HCT116 (cell line): ENCODE measurements around the gene CIAO2B. TPM values are rescaled to one million over a fixed set of nuclear protein-coding genes. Genes with fewer than 3 reads are reported as not detected.

Experiments used
- ATAC-seq: fragments of 200-7000 bp; cut with Tn5 transposase; 2 replicates; pipeline ENCODE4 v1.9.1; 2020; ENCODE audit warnings: mild to moderate bottlenecking, moderate library complexity
- BruUV-seq: library from RNA; stranded (reverse); fragments of 400-500 nt; replicated peaks from 2 replicates; lab custom pipeline; 2021; lab: Mats Ljungman, UMichigan
- CTCF ChIA-PET: fragments of 300-600 bp; sonication (Branson Sonifier 250); formaldehyde crosslinking; loops from one replicate; lab custom pipeline; 2021; ENCODE audit warnings: antibody characterized with exemption; lab: Charles Lee
- POLR2A ChIA-PET: fragments of 300-600, 350-600 bp; sonication (Branson Sonifier 250); formaldehyde crosslinking; loops from one replicate; lab custom pipeline; 2021; ENCODE audit warnings: antibody characterized with exemption; lab: Charles Lee
- RAD21 ChIA-PET, 2 experiments: fragments of 300-600 bp; sonication (Branson Sonifier 250); formaldehyde crosslinking; loops; one replicate each; lab custom pipeline; 2023; ENCODE audit warnings: low total read pairs in 2 of 2; ENCODE audit not compliant: uncharacterized antibody in 2 of 2, unreplicated experiment in 2 of 2, low non-redundant PET in 1 of 2; lab: Charles Lee
- DNase-seq: peaks from one replicate; pipeline ENCODE4 v3.0.0-alpha.2; 2010; ENCODE audit warnings: low read depth, low spot score
- H2AFZ ChIP-seq: fragments of 200-600 bp; shearing (Covaris generic), sonication (generic); 2 replicates; pipeline ENCODE4 v1.6.1; 2017; ENCODE audit warnings: low read depth, mixed run types, mixed read lengths, antibody characterized with exemption, low read length; ENCODE audit not compliant: poor library complexity, severe bottlenecking
- H3K27ac ChIP-seq: 2 replicates; pipeline ENCODE4 v1.5.1; 2012; ENCODE audit warnings: low read depth, low read length
- H3K27me3 ChIP-seq: fragments of 200-600 bp; sonication (generic); 2 replicates; pipeline ENCODE4 v1.6.1; 2016; ENCODE audit warnings: mixed run types, low read length, mixed read lengths; ENCODE audit not compliant: insufficient read depth
- H3K36me3 ChIP-seq, 2 experiments: fragments of 200-500 bp in 1 of 2; fragments of 200-600 bp in 1 of 2; sonication (Bioruptor generic) in 1 of 2; sonication (generic) in 1 of 2; 2 replicates each; pipeline versions ENCODE4 v1.5.1 to v1.6.1; 2014 to 2016; ENCODE audit warnings: low read length in 2 of 2, inconsistent platforms in 1 of 2, mixed read lengths in 1 of 2, mixed run types in 1 of 2; ENCODE audit not compliant: insufficient read depth in 2 of 2, control insufficient read depth in 1 of 2
- H3K4me1 ChIP-seq, 2 experiments: fragments of 200-600 bp in 1 of 2; sonication (generic) in 1 of 2; 2 replicates each; pipeline versions ENCODE4 v1.5.1 to v1.6.1; 2012 to 2017; ENCODE audit warnings: low read length in 2 of 2, inconsistent platforms in 1 of 2, mild to moderate bottlenecking in 1 of 2, mixed read lengths in 1 of 2, mixed run types in 1 of 2, moderate library complexity in 1 of 2; ENCODE audit not compliant: insufficient read depth in 2 of 2, control insufficient read depth in 1 of 2
- H3K4me2 ChIP-seq: fragments of 200-600 bp; sonication (generic); 2 replicates; pipeline ENCODE4 v1.6.1; 2017; ENCODE audit warnings: mixed run types, low read length, mixed read lengths
- H3K4me3 ChIP-seq, 2 experiments: fragments of 200-600 bp in 1 of 2; sonication (generic) in 1 of 2; replicated peaks in 1 of 2; 2 replicates each; pipeline ENCODE4 v1.5.1; 2011 to 2016; ENCODE audit warnings: low read length in 2 of 2, control low read depth in 1 of 2, low read depth in 1 of 2, mild to moderate bottlenecking in 1 of 2, mixed read lengths in 1 of 2, mixed run types in 1 of 2
- H3K79me2 ChIP-seq: fragments of 200-600 bp; sonication (generic); 2 replicates; pipeline ENCODE4 v1.6.1; 2017; ENCODE audit warnings: mild to moderate bottlenecking, mixed run types, low read length, moderate library complexity, mixed read lengths; ENCODE audit not compliant: insufficient read depth
- H3K9ac ChIP-seq: fragments of 200-600 bp; sonication (generic); 2 replicates; pipeline ENCODE4 v1.6.1; 2016; ENCODE audit warnings: low read length, mixed read lengths
- H3K9me2 ChIP-seq: fragments of 200-600 bp; sonication (generic), shearing (Covaris generic); 2 replicates; pipeline ENCODE4 v1.6.1; 2017; ENCODE audit warnings: mixed run types, mild to moderate bottlenecking, moderate library complexity; ENCODE audit not compliant: insufficient read depth
- H3K9me3 ChIP-seq, 2 experiments: fragments of 200-500 bp in 1 of 2; fragments of 200-600 bp in 1 of 2; sonication (Bioruptor generic) in 1 of 2; sonication (generic) in 1 of 2; 2 replicates each; pipeline ENCODE4 v1.6.1; 2014 to 2017; ENCODE audit warnings: low read length in 2 of 2, mixed read lengths in 2 of 2, inconsistent platforms in 1 of 2, low read depth in 1 of 2, mild to moderate bottlenecking in 1 of 2, mixed run types in 1 of 2, moderate library complexity in 1 of 2; ENCODE audit not compliant: control insufficient read depth in 1 of 2, insufficient read depth in 1 of 2
- H4K20me1 ChIP-seq: fragments of 200-600 bp; sonication (generic), shearing (Covaris generic); 2 replicates; pipeline ENCODE4 v1.6.1; 2017; ENCODE audit warnings: mixed run types, mild to moderate bottlenecking, moderate library complexity; ENCODE audit not compliant: insufficient read depth
- CBX3 ChIP-seq: IDR thresholded peaks from 2 replicates; pipeline ENCODE4 v1.6.1; 2012; ENCODE audit warnings: low read depth
- ELF1 ChIP-seq: IDR thresholded peaks from 2 replicates; pipeline ENCODE4 v1.6.1; 2012; ENCODE audit warnings: low read depth, borderline replicate concordance
- EZH2 ChIP-seq: fragments of 200-600 bp; sonication (generic); IDR thresholded peaks from 2 replicates; pipeline ENCODE4 v1.6.1; 2017; ENCODE audit warnings: antibody characterized with exemption, mixed run types
- EZH2phosphoT487 ChIP-seq: fragments of 200-600 bp; IDR thresholded peaks from 2 replicates; pipeline ENCODE4 v1.6.1; 2018; ENCODE audit warnings: antibody characterized with exemption, borderline replicate concordance
- SP1 ChIP-seq: IDR thresholded peaks from 2 replicates; pipeline ENCODE4 v1.6.1; 2012; ENCODE audit warnings: low read depth
- SRF ChIP-seq: IDR thresholded peaks from 2 replicates; pipeline ENCODE4 v1.6.1; 2012; ENCODE audit warnings: low read depth
- TCF7L2 ChIP-seq: IDR thresholded peaks from 2 replicates; pipeline ENCODE4 v1.7.0; 2011; ENCODE audit warnings: borderline replicate concordance, inconsistent platforms; ENCODE audit not compliant: insufficient read depth, insufficient read length; ENCODE audit errors: extremely low read depth
- YY1 ChIP-seq: IDR thresholded peaks from 2 replicates; pipeline ENCODE4 v1.6.1; 2011; ENCODE audit warnings: low read length, low read depth, moderate library complexity, mild to moderate bottlenecking; ENCODE audit not compliant: insufficient replicate concordance; ENCODE audit errors: extremely low read depth
- ZNF274 ChIP-seq: fragments of 200-500 bp; sonication (Bioruptor generic); IDR thresholded peaks from 2 replicates; pipeline ENCODE4 v1.6.1; 2014; ENCODE audit warnings: mild to moderate bottlenecking, low read depth, low read length, inconsistent platforms
- intact Hi-C: fragments of 100-400 bp; cut with micrococcal nuclease; formaldehyde crosslinking; loops from 2 replicates; pipeline ENCODE4 v1.10.0; 2022
- total RNA-seq: library from RNA; stranded (reverse); gene quantifications from one replicate; pipeline ENCODE4 v1.2.1, GENCODE V29; 2021; ENCODE audit not compliant: unreplicated experiment
- TF ChIP-seq, protein P1 (sequence below), 3 experiments: fragments of 200-600 bp in 1 of 3; sonication (generic) in 1 of 3; IDR thresholded peaks in 2 of 3; conservative IDR thresholded peaks in 1 of 3; 2 replicates each; pipeline ENCODE4 v1.5.1; 2012 to 2017; ENCODE audit warnings: low read depth in 2 of 3, low read length in 2 of 3, antibody characterized with exemption in 1 of 3, borderline replicate concordance in 1 of 3, control low read depth in 1 of 3, mild to moderate bottlenecking in 1 of 3, mixed read lengths in 1 of 3, mixed run types in 1 of 3, moderate library complexity in 1 of 3; ENCODE audit not compliant: insufficient read depth in 1 of 3
- TF ChIP-seq, protein P2 (sequence below): IDR thresholded peaks from 2 replicates; pipeline ENCODE4 v1.6.1; 2012
- TF ChIP-seq, protein P3 (sequence below): IDR thresholded peaks from 2 replicates; pipeline ENCODE4 v1.6.1; 2012; ENCODE audit warnings: low read depth

CIAO2B gene
- total RNA-seq, 1 experiment from 2014 or later: 113 TPM

DNA sequence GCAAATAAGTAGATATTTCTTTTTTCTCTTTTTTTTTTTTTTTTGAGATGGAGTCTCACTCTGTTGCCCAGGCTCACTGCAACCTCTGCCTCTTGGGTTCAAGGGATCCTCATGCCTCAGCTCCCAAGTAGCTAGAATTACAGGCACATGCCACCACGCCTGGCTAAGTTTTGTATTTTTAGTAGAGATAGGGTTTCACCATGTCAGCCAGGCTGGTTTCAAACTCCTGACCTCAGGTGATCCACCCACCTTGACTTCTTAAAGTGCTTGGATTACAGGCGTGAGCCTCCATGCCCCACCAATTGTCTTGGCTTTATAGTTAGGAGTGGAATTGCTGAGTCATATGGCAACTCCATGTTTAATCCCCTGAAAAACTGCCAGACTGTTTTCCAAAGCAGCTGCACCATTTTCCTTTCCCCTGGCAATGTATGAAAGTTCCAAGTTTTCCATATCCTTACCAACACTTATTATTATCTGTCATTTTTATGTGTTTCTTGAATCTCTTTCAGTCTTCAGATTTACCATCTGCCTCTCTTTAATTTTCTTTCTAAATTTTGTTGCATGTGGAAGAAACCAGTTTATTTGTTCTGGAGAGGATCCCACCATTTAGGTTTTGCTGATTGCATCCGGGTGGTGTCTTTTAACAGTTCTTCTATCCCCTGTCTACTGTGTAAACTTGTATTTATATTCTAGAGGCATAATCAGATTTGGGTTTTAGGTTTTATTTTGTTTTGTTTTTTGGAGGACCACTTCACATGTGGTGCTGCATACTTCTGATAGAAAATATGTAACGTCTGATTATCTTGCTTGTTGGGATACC lies 17.0 kb upstream of the CIAO2B start:
- no peaks in the 10 kb centered on the region for H3K36me3 ChIP-seq
- H3K79me2 ChIP-seq: no peaks in the 10 kb centered on the region
- no peak for DNase-seq
- no peak overlapping the region for H3K4me2 ChIP-seq
- H3K4me3 ChIP-seq: no peak overlapping the region
- H4K20me1 ChIP-seq: no peaks in the 10 kb centered on the region
- H3K9me3 ChIP-seq: peaks cover 0 to 6% of the 10 kb centered on the region in 2 experiments; a peak in 1 of 4 replicates
- CTCF ChIA-PET: interaction anchor here (2.2 kb wide), 1 partner anchor 10 kb away, joined by 8 read pairs; the partner anchor contains the start of gene CES3
- H3K27me3 ChIP-seq: no peaks in the 10 kb centered on the region
- peaks cover 11 to 18% of the 10 kb centered on the region in 2 experiments; a peak in 3 of 4 replicates for H3K4me1 ChIP-seq
- intact Hi-C loops: loop anchor here (5.0 to 10.0 kb wide), 3 partner anchors 54 to 714 kb away; partner anchors contain the start of genes ACD, C16orf86, ENKD1 and FBXL8
- H2AFZ ChIP-seq: no peak overlapping the region
- no peak for ATAC-seq
- RAD21 ChIA-PET: no interaction called here
- no peak overlapping the region for H3K27ac ChIP-seq
- POLR2A ChIA-PET: no interaction called here
- no TSS peak for BruUV-seq
- H3K9me2 ChIP-seq: no peaks in the 10 kb centered on the region
- H3K9ac ChIP-seq: no peak overlapping the region
- TF ChIP-seq SRF (no peak), CBX3 (0 out of 2 replicates have a peak, but pooled peaks have one; percentile 23)

DNA sequence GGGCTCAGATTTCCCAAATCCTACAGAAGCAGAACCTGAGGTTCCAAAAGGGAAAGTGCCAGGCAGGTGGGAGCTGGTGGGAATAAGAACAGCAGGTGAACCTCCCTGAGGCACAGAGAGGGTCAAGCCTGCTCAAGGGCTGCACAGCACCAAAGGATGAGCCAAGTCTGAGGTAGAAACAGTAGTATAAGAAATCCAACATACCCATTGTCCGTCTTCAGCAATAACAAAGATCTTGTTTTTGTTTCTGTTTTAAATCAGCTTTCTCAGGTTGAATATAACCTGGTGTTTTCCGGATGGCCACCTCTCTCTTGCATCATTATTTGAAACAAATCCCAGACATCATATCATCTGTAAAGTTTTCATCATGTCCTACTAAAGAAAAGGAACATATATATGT lies 16.2 kb upstream of the CIAO2B start:
- Histone ChIP-seq H3K27me3 (no peaks in the 10 kb centered on the region), H3K9ac (no peak overlapping the region), H4K20me1 (no peaks in the 10 kb centered on the region), H3K4me2 (no peak overlapping the region), H3K9me2 (no peaks in the 10 kb centered on the region), H3K27ac (no peak overlapping the region), H3K79me2 (no peaks in the 10 kb centered on the region), H3K4me1 (peaks cover 11 to 18% of the 10 kb centered on the region in 2 experiments; a peak in 3 of 4 replicates), H3K36me3 (no peaks in the 10 kb centered on the region), H3K9me3 (peaks cover 0 to 6% of the 10 kb centered on the region in 2 experiments; a peak in 1 of 4 replicates), H3K4me3 (no peak overlapping the region), H2AFZ (no peak overlapping the region)
- no peak for ATAC-seq
- RAD21 ChIA-PET: no interaction called here
- CTCF ChIA-PET: interaction anchor here (1.2 kb wide), 1 partner anchor 11 kb away, joined by 3 read pairs; the partner anchor contains the start of gene CES3
- BruUV-seq: no TSS peak
- DNase-seq: no peak
- POLR2A ChIA-PET: no interaction called here
- intact Hi-C loops: loop anchor here (5.0 to 10.0 kb wide), 3 partner anchors 53 to 714 kb away; partner anchors contain the start of genes ACD, C16orf86, ENKD1 and FBXL8
- TF ChIP-seq ZNF274 (no peak), SP1 (no peak), EZH2 (no peak), ELF1 (no peak), YY1 (no peak), EZH2phosphoT487 (no peak), TCF7L2 (no peak)
- TF ChIP-seq, protein P1, sequence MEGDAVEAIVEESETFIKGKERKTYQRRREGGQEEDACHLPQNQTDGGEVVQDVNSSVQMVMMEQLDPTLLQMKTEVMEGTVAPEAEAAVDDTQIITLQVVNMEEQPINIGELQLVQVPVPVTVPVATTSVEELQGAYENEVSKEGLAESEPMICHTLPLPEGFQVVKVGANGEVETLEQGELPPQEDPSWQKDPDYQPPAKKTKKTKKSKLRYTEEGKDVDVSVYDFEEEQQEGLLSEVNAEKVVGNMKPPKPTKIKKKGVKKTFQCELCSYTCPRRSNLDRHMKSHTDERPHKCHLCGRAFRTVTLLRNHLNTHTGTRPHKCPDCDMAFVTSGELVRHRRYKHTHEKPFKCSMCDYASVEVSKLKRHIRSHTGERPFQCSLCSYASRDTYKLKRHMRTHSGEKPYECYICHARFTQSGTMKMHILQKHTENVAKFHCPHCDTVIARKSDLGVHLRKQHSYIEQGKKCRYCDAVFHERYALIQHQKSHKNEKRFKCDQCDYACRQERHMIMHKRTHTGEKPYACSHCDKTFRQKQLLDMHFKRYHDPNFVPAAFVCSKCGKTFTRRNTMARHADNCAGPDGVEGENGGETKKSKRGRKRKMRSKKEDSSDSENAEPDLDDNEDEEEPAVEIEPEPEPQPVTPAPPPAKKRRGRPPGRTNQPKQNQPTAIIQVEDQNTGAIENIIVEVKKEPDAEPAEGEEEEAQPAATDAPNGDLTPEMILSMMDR (IDR thresholded peaks at IDR 0.05 in 2 of 3, conservative IDR thresholded peaks at IDR 0.05 in 1 of 3; ENCODE audit: borderline replicate concordance in 1 of 3, insufficient read depth in 1 of 3, low read depth in 2 of 3, low read length in 2 of 3): no peak
- TF ChIP-seq, protein P2, sequence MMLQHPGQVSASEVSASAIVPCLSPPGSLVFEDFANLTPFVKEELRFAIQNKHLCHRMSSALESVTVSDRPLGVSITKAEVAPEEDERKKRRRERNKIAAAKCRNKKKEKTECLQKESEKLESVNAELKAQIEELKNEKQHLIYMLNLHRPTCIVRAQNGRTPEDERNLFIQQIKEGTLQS: no peak
- TF ChIP-seq, protein P3, sequence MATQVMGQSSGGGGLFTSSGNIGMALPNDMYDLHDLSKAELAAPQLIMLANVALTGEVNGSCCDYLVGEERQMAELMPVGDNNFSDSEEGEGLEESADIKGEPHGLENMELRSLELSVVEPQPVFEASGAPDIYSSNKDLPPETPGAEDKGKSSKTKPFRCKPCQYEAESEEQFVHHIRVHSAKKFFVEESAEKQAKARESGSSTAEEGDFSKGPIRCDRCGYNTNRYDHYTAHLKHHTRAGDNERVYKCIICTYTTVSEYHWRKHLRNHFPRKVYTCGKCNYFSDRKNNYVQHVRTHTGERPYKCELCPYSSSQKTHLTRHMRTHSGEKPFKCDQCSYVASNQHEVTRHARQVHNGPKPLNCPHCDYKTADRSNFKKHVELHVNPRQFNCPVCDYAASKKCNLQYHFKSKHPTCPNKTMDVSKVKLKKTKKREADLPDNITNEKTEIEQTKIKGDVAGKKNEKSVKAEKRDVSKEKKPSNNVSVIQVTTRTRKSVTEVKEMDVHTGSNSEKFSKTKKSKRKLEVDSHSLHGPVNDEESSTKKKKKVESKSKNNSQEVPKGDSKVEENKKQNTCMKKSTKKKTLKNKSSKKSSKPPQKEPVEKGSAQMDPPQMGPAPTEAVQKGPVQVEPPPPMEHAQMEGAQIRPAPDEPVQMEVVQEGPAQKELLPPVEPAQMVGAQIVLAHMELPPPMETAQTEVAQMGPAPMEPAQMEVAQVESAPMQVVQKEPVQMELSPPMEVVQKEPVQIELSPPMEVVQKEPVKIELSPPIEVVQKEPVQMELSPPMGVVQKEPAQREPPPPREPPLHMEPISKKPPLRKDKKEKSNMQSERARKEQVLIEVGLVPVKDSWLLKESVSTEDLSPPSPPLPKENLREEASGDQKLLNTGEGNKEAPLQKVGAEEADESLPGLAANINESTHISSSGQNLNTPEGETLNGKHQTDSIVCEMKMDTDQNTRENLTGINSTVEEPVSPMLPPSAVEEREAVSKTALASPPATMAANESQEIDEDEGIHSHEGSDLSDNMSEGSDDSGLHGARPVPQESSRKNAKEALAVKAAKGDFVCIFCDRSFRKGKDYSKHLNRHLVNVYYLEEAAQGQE: no peak
